ENCODE results near the gene SLC1A2.
A peak's percentile ranks its signal among the peaks of the same experiment; 100 is the strongest.

The SLC1A2 gene

DNA sequence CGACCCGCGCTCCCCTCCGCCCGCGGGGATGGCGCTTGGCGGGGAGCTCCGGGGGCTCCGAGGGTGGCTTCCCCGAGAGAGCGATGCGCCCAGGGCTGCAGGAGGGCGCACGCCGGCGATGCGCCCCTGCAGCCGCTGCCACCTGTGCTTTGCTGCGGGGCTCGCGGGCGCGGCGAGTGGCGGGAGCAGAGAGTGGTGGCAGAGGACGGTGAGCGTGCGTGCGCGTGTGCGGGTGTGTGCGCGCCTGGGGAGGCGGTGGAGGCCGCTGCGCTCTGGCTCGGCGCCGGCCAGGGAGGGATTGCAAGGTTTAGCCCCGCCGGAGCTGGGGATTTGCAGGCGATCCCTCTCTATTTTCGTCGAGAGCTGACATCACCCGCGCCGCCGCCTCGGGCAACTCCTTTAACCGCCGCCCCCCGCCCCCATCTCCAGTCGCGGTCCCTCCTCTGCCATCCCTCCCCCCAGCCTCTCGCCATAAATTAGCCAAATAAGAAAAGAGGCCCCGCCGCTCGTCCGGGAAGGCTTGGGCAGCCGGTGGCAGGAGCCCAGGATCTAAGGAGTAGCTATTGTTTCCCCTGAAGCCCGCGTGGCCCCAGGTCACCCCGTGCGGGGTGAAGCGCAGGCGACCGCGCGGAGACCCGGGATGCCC lies at the start of gene SLC1A2:
Gene SLC1A2, minus strand, starts transcription at position 375 of the 646 bp plus-strand sequence. CDS start 592 bp downstream, outside the sequence.
- TF ChIP-seq, protein P1, sequence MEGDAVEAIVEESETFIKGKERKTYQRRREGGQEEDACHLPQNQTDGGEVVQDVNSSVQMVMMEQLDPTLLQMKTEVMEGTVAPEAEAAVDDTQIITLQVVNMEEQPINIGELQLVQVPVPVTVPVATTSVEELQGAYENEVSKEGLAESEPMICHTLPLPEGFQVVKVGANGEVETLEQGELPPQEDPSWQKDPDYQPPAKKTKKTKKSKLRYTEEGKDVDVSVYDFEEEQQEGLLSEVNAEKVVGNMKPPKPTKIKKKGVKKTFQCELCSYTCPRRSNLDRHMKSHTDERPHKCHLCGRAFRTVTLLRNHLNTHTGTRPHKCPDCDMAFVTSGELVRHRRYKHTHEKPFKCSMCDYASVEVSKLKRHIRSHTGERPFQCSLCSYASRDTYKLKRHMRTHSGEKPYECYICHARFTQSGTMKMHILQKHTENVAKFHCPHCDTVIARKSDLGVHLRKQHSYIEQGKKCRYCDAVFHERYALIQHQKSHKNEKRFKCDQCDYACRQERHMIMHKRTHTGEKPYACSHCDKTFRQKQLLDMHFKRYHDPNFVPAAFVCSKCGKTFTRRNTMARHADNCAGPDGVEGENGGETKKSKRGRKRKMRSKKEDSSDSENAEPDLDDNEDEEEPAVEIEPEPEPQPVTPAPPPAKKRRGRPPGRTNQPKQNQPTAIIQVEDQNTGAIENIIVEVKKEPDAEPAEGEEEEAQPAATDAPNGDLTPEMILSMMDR (IDR thresholded peaks at IDR 0.05; ENCODE audit: low read length, missing control alignments), result no peak
- H3K4me3 ChIP-seq (replicated peaks; ENCODE audit: low read depth, low read length), result peak within 1 kb of the TSS; percentile 37
- DNase-seq (ENCODE audit: low read depth), result peak; percentile 13

GRCh38 chr11:35466058-35466457 lies 46.7 kb upstream of the SLC1A2 start:
- no peak for DNase-seq (ENCODE audit: low read depth)
- H3K4me3 ChIP-seq (replicated peaks; ENCODE audit: low read depth, low read length), result no peak overlapping the region
- TF ChIP-seq, protein P1 (IDR thresholded peaks at IDR 0.05; ENCODE audit: low read length, missing control alignments), result no peak

- no peak for DNase-seq (ENCODE audit: low read depth)
- TF ChIP-seq, protein P1 (IDR thresholded peaks at IDR 0.05; ENCODE audit: low read length, missing control alignments), result peak; percentile 9
- H3K4me3 ChIP-seq (replicated peaks; ENCODE audit: low read depth, low read length), result no peak overlapping the region
Measured at GRCh38 chr11:35464308-35464707, 45.0 kb upstream of the SLC1A2 start.

- TF ChIP-seq, protein P1 (IDR thresholded peaks at IDR 0.05; ENCODE audit: low read length, missing control alignments), result no peak
Measured at GRCh38 chr11:35463331-35463751, 44.0 kb upstream of the SLC1A2 start.

GRCh38 chr11:35461917-35462538 lies 42.7 kb upstream of the SLC1A2 start:
- no peak overlapping the region for H3K4me3 ChIP-seq (replicated peaks; ENCODE audit: low read depth, low read length)
- DNase-seq (ENCODE audit: low read depth), result no peak
- TF ChIP-seq, protein P1 (IDR thresholded peaks at IDR 0.05; ENCODE audit: low read length, missing control alignments), result no peak

More at GRCh38 chr11:35463331-35463751, 44.0 kb upstream of the SLC1A2 start:
- no peak for DNase-seq (ENCODE audit: low read depth)
- H3K4me3 ChIP-seq (replicated peaks; ENCODE audit: low read depth, low read length), result no peak overlapping the region

DNA sequence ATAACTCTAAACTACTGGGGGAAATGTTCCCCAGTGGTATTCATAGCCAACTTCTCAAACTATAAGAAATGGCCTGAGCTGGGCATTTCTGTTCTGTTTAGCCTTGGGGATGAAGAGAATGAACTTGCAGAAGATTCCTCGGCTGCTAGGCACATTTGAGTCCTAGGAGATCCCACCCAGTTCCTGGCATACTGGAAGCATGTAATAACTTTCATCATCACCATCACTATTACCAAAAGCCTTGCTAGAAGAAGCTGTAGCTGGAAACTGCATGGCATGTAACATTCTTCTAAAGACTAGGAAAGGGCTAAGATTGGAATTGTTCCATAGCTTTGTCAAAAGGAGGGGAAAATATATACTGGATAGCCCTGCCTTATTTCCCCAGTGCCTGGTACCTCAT lies 40.1 kb upstream of the SLC1A2 start:
- TF ChIP-seq, protein P1 (IDR thresholded peaks at IDR 0.05; ENCODE audit: low read length, missing control alignments), result no peak
- no peak for DNase-seq (ENCODE audit: low read depth)
- H3K4me3 ChIP-seq (replicated peaks; ENCODE audit: low read depth, low read length), result no peak overlapping the region

Measured in fibroblast of pulmonary artery (primary cell).